Heart left ventricle (tissue), 16 donors: ENCODE measurements around the gene ADAMTS12. TPM values are rescaled to one million over a fixed set of nuclear protein-coding genes. Genes with fewer than 3 reads are reported as not detected.

Experiments
- ATAC-seq, 4 donors: fragments of 200-7000 bp; cut with Tn5 transposase; one replicate each; pipeline ENCODE4 v1.9.1; 2020 to 2022; ENCODE audit warnings: moderate library complexity in 4 of 4, mild to moderate bottlenecking in 3 of 4, moderate number of reproducible peaks in 1 of 4
- DNase-seq, 5 donors: peaks; one replicate each; pipeline ENCODE4 v3.0.0-alpha.2; 2020
- H3K27ac ChIP-seq, 12 donors: fragments of 200-600 bp; sonication (generic) in 4 of 12; one replicate each; pipeline versions ENCODE4 v1.5.0 to v1.8.0; 2016 to 2022; ENCODE audit warnings: mild to moderate bottlenecking in 2 of 12
- H3K27me3 ChIP-seq, 9 donors: fragments of 200-600 bp; sonication (generic) in 2 of 9; one replicate each; pipeline versions ENCODE4 v1.5.1 to v1.8.0; 2016 to 2022; ENCODE audit warnings: mild to moderate bottlenecking in 3 of 9
- H3K36me3 ChIP-seq, 9 donors: fragments of 200-600 bp; sonication (generic) in 2 of 9; one replicate each; pipeline versions ENCODE4 v1.5.0 to v1.8.0; 2018 to 2022; ENCODE audit warnings: mild to moderate bottlenecking in 2 of 9
- H3K4me1 ChIP-seq, 12 donors: fragments of 200-600 bp; sonication (generic) in 4 of 12; one replicate each; pipeline versions ENCODE4 v1.5.0 to v1.8.0; 2016 to 2022; ENCODE audit warnings: mild to moderate bottlenecking in 3 of 12
- H3K4me3 ChIP-seq, 12 donors: fragments of 200-600 bp; sonication (generic) in 4 of 12; one replicate each; pipeline versions ENCODE4 v1.5.0 to v1.8.0; 2017 to 2022; ENCODE audit warnings: mild to moderate bottlenecking in 9 of 12, moderate library complexity in 4 of 12
- H3K9me3 ChIP-seq, 12 donors: fragments of 200-600 bp; sonication (generic) in 4 of 12; one replicate each; pipeline versions ENCODE4 v1.5.0 to v1.8.0; 2016 to 2022; ENCODE audit warnings: mild to moderate bottlenecking in 1 of 12
- POLR2A ChIP-seq, 2 donors: fragments of 450-650 bp; IDR thresholded peaks; one replicate each; pipeline ENCODE4 v1.6.1; 2017; ENCODE audit warnings: antibody characterized with exemption in 2 of 2, mild to moderate bottlenecking in 2 of 2, moderate library complexity in 2 of 2
- WGBS, 4 donors: extraction: QIAGEN DNeasy Blood & Tissue Kit in 2 of 4; methylation state at CpG; one replicate each; pipeline versions ENCODE4 v1.1.5 to v1.1.7; 2013 to 2018; 5-methylcytosine and 5-hydroxymethylcytosine counted together
- intact Hi-C, 10 donors: fragments of 100-400 bp; cut with DNase I; formaldehyde crosslinking; loops; one replicate each; pipeline versions ENCODE4 v1.11.1 to v1.14.2; 2022
- polyA plus RNA-seq, 2 donors: library from polyadenylated mRNA; stranded (reverse); fragments of 200-250 nt; gene quantifications; one replicate each; pipeline ENCODE4 v1.2.3, GENCODE V29; 2013
- total RNA-seq, 9 donors: library from RNA; depleted of rRNA in 2 of 9; stranded (reverse); fragments of >200 nt in 2 of 9; fragmentation: NEBNext Ultra II Directional in 3 of 9; extraction: Animal tissue kit (Norgen Biotek cat#: 25700) in 3 of 9; gene quantifications; one replicate each; pipeline versions ENCODE4 v1.1.0 to v1.2.4, GENCODE V29; 2016 to 2023
- TF ChIP-seq, protein P1 (sequence below), 12 donors: fragments of 200-600 bp; sonication (generic) in 4 of 12; IDR thresholded peaks; one replicate each; pipeline versions ENCODE4 v1.5.0 to v1.8.0; 2018 to 2022; ENCODE audit warnings: antibody characterized with exemption in 12 of 12, mild to moderate bottlenecking in 5 of 12
- donor health status: ischemic (EF 13 %, LVEDD 7.1; RV severe dilation, severe dysfunction).
- donor health status: healthy with polysubstance abuse.
- donor health status: DM: no; HTN: yes; CAD: no.
- donor health status: DM: no; HTN: no; CAD: no.
- donor health status: ischemic (EF 25% LVEDD 6.9; RV normal size, moderate dysfunction).
- donor health status: ischemic (EF 25% LVEDD 5.7; RV mildly dilated, moderate dysfunction).
- donor health status: healthy.
- donor health status: DM: yes; HTN: yes; CAD: no.
- donor health status: ischemic (EF 35%, LVEDD 5.7; RV mildly dilated, moderate dysfunction).
- donor health status: nonischemic (EF 11% LVEDD 7.7; RV severe dilation, severe dysfunction).
- donor health status: DM: yes; HTN: yes; CAD: no.
- donor health status: PGD.
- donor health status: ischemic (EF 29% LVEDD 5.4; RV normal size, mild dysfunction).
- donor health status: nonischemic (EF 23%, LVEDD 6.1; RV moderate dilation, normal function).

The ADAMTS12 gene
- total and polyA plus RNA-seq, 11 donors = 0.72 to 4.7 (median 1.7) TPM

DNA sequence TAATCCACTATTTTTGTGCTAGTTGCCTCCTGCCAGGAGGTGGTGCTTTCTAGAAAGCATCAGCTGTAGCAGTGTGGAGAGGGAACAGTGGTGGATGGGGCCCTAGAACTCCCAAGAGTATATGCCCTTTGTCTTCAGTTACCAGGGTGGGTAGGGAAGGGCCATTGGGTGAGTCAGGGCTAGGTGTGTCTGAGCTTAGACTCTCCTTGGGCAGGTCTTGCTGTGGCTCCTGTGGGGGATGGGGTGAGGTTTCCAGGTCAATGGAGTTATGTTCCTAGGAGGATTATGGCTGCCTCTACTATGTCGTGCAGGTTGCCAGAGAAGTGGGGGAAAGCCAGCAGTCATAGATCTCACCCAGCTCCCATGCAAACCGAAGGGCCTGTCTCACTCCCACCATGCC is 11.3 kb upstream of the ADAMTS12 start:
- TF ChIP-seq, protein P1, sequence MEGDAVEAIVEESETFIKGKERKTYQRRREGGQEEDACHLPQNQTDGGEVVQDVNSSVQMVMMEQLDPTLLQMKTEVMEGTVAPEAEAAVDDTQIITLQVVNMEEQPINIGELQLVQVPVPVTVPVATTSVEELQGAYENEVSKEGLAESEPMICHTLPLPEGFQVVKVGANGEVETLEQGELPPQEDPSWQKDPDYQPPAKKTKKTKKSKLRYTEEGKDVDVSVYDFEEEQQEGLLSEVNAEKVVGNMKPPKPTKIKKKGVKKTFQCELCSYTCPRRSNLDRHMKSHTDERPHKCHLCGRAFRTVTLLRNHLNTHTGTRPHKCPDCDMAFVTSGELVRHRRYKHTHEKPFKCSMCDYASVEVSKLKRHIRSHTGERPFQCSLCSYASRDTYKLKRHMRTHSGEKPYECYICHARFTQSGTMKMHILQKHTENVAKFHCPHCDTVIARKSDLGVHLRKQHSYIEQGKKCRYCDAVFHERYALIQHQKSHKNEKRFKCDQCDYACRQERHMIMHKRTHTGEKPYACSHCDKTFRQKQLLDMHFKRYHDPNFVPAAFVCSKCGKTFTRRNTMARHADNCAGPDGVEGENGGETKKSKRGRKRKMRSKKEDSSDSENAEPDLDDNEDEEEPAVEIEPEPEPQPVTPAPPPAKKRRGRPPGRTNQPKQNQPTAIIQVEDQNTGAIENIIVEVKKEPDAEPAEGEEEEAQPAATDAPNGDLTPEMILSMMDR (IDR thresholded peaks at IDR 0.05) = no peak
- no peak for TF ChIP-seq POLR2A (IDR thresholded peaks at IDR 0.05)
- no peak overlapping the region for H3K27ac ChIP-seq
- peaks cover 0 to 38% (median 26%) of the 10 kb centered on the region in 12 donors for H3K9me3 ChIP-seq
- no peaks in the 10 kb centered on the region for H3K4me1 ChIP-seq
- no peak for DNase-seq
- ATAC-seq = no peak
- intact Hi-C loops = no loop called here
- H3K27me3 ChIP-seq = no peaks in the 10 kb centered on the region
- no peak overlapping the region for H3K4me3 ChIP-seq
- WGBS, 4 donors = 92 to 100% (median 93%) methylated on average over 1 to 2 of the region's 2 CpGs
- no peaks in the 10 kb centered on the region for H3K36me3 ChIP-seq

DNA sequence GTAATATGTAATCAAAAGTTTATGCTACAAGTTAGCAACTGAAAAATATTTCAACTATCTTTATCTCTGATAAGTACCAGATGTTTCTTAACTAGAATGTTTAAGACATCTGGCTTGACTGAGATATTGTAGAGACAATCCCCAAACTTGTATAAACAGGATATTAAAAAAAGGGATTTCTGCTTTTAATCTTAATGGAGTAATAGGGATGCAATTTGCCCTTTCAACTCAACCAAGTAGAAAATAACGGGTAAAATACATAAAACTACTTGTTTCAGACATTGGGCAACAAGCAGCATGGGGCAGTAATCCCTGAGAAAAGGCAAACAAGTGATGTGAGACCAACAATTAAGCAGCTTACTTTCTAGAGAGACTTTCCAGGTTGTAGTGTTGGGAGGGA is 9.4 kb upstream of the ADAMTS12 start:
- no peak for TF ChIP-seq POLR2A (IDR thresholded peaks at IDR 0.05)
- TF ChIP-seq, protein P1 (IDR thresholded peaks at IDR 0.05) = no peak
- H3K9me3 ChIP-seq = peaks cover 0 to 18% (median 12%) of the 10 kb centered on the region in 12 donors
- no peak overlapping the region for H3K4me3 ChIP-seq
- no peaks in the 10 kb centered on the region for H3K27me3 ChIP-seq
- no peak for ATAC-seq
- intact Hi-C loops = no loop called here
- no peak overlapping the region for H3K27ac ChIP-seq
- no peaks in the 10 kb centered on the region for H3K36me3 ChIP-seq
- 39 to 57% (median 53%) methylated on average over 1 of the region's 1 CpG for WGBS, 4 donors
- DNase-seq = no peak
- no peaks in the 10 kb centered on the region for H3K4me1 ChIP-seq

DNA sequence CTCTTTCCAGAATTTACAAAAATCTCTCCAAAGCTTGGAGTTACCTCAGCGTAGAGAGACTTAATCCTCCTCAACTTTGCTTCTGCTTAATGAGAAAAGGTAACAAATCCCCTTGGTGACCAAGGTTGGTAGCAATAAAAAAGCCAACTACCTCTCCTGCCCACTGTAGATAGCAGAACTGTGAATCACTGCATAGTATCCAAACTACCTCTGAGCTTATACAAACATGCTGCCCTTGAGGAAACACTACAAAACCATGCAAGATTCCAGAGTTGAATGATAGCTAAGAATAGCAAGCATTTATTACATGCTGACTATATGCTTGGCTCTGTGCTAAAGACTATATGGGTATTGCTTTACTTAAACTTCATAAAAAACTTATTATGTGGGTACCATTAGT is 2.8 kb upstream of the ADAMTS12 start:
- intact Hi-C loops = loop anchor here in 1 of 10 donors (10.0 kb wide), 1 partner anchor 120 kb away; no protein-coding TSS in a partner anchor
- DNase-seq (no peak), ATAC-seq (no peak)
- Histone ChIP-seq H3K27ac (no peak overlapping the region), H3K36me3 (no peaks in the 10 kb centered on the region), H3K9me3 (no peaks in the 10 kb centered on the region), H3K27me3 (peaks cover 0 to 39% (median 6%) of the 10 kb centered on the region in 9 donors), H3K4me3 (no peak overlapping the region), H3K4me1 (peaks cover 0 to 19% (median 5%) of the 10 kb centered on the region in 12 donors)
- 79 to 89% (median 82%) methylated on average over 1 of the region's 1 CpG for WGBS, 4 donors
- TF ChIP-seq POLR2A (IDR thresholded peaks at IDR 0.05) = no peak

DNA sequence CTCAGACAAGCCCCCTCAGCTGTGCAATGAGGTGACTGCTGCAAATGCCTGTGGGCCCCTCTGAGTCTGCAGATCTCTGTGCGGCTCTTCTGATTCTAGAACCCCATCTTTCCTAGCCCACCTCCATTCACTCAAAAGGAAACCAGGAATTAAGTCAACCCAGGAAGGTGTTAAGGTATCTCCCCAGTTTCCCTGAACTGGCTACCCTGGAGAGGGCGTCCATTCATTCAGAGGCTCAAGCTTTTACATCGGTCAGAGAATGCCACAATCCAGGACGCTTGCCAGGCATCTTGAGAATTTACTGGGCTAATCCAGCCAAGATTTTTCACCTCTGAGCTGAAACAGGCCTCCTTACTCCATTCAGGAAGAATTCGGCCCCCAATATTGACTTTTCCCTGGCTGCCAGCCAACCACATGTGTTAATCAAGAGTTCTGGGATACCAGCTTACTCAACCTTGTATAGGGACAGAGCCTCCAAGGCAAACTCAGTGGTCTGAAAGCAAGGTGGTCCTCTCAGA is 889 bp upstream of the ADAMTS12 start:
- no peaks in the 10 kb centered on the region for H3K36me3 ChIP-seq
- H3K9me3 ChIP-seq = no peaks in the 10 kb centered on the region
- WGBS, 4 donors = 12 to 24% (median 16%) methylated on average over 4 to 5 of the region's 5 CpGs
- peak in 3 of 4 donors; percentile 10 to 48 (median 11) for ATAC-seq
- H3K4me1 ChIP-seq = peaks cover 0 to 28% (median 6%) of the 10 kb centered on the region in 12 donors
- peaks cover 0 to 45% (median 12%) of the 10 kb centered on the region in 9 donors for H3K27me3 ChIP-seq
- peak overlapping the region in 8 of 12 donors; percentile 49 to 61 (median 52) for H3K4me3 ChIP-seq
- H3K27ac ChIP-seq = peak overlapping the region in 6 of 12 donors; percentile 35 to 59 (median 54)
- peak in 2 of 5 donors; percentile 22 to 38 for DNase-seq
- intact Hi-C loops = loop anchor here in 1 of 10 donors (10.0 kb wide), 1 partner anchor 118 kb away; no protein-coding TSS in a partner anchor
- TF ChIP-seq POLR2A (IDR thresholded peaks at IDR 0.05) = no peak
- TF ChIP-seq, protein P1 (IDR thresholded peaks at IDR 0.05) = no peak
